CD4-positive, CD25-positive, alpha-beta regulatory T cell (primary cell): ENCODE measurements around the gene ALAS1. TPM values are rescaled to one million over a fixed set of nuclear protein-coding genes. Genes with fewer than 3 reads are reported as not detected.

Experiments used
- ATAC-seq, 2 donors: fragments of 150-1000 bp; cut with Tn5 transposase; one replicate each; pipeline ENCODE4 v1.10.0; 2021; ENCODE audit warnings: low read depth in 2 of 2, moderate number of reproducible peaks in 2 of 2, moderate library complexity in 1 of 2
- DNase-seq, 3 donors: peaks; one replicate each; pipeline versions ENCODE4 v3.0.0 to v3.0.0-alpha.2; 2012 to 2022; ENCODE audit warnings: mixed read lengths in 1 of 3
- H3K27ac ChIP-seq: one replicate; pipeline ENCODE4 v1.7.0; 2013; ENCODE audit warnings: mild to moderate bottlenecking, low read length; ENCODE audit not compliant: insufficient read depth, poor library complexity, severe bottlenecking
- H3K27me3 ChIP-seq: one replicate; pipeline ENCODE4 v1.7.0; 2013; ENCODE audit warnings: low read length; ENCODE audit not compliant: control insufficient read depth, insufficient read depth
- H3K36me3 ChIP-seq: one replicate; pipeline ENCODE4 v1.7.0; 2013; ENCODE audit warnings: mild to moderate bottlenecking, low read length, moderate library complexity; ENCODE audit not compliant: control insufficient read depth, insufficient read depth
- H3K4me1 ChIP-seq: 2 replicates; pipeline ENCODE4 v1.7.0; 2013; ENCODE audit warnings: mild to moderate bottlenecking, low read length; ENCODE audit not compliant: insufficient read depth, control insufficient read depth, poor library complexity, severe bottlenecking
- H3K4me3 ChIP-seq: one replicate; pipeline ENCODE4 v1.7.0; 2013; ENCODE audit warnings: low read depth, mild to moderate bottlenecking, low read length, moderate library complexity
- H3K9me3 ChIP-seq, 2 experiments: 1 replicate in 1 of 2; 2 replicates in 1 of 2; pipeline ENCODE4 v1.7.0; 2013; ENCODE audit warnings: low read length in 2 of 2, mild to moderate bottlenecking in 1 of 2, moderate library complexity in 1 of 2; ENCODE audit not compliant: control insufficient read depth in 2 of 2
- H3K27ac Mint-ChIP-seq, 3 donors: one replicate each; pipeline ENCODE4 v1.8.0; 2020 to 2022; ENCODE audit warnings: mild to moderate bottlenecking in 3 of 3, mixed read lengths in 3 of 3, moderate library complexity in 2 of 3
- H3K27me3 Mint-ChIP-seq: one replicate; pipeline ENCODE4 v1.8.0; 2022; ENCODE audit warnings: mild to moderate bottlenecking, mixed read lengths
- H3K36me3 Mint-ChIP-seq: one replicate; pipeline ENCODE4 v1.8.0; 2020; ENCODE audit warnings: mixed read lengths
- H3K4me1 Mint-ChIP-seq, 4 donors: one replicate each; pipeline ENCODE4 v1.8.0; 2020 to 2022; ENCODE audit warnings: mixed read lengths in 4 of 4, mild to moderate bottlenecking in 1 of 4
- H3K4me3 Mint-ChIP-seq, 4 donors: one replicate each; pipeline ENCODE4 v1.8.0; 2020 to 2022; ENCODE audit warnings: mild to moderate bottlenecking in 4 of 4, mixed read lengths in 4 of 4, moderate library complexity in 3 of 4
- H3K9me3 Mint-ChIP-seq, 7 donors: one replicate each; pipeline ENCODE4 v1.8.0; 2020 to 2022; ENCODE audit warnings: mixed read lengths in 7 of 7, mild to moderate bottlenecking in 3 of 7, moderate library complexity in 2 of 7
- polyA plus RNA-seq, 4 donors: library from polyadenylated mRNA; unstranded; fragments of 300-500 nt; fragmentation: Illumina TruSeq; gene quantifications; one replicate each; pipeline ENCODE4 v1.2.3, GENCODE V29; 2021
- total RNA-seq: library from RNA; stranded (reverse); gene quantifications from one replicate; pipeline ENCODE4 v1.2.3, GENCODE V29; 2022

The ALAS1 gene
- total and polyA plus RNA-seq, 5 donors from 2014 or later, result 17.1 to 41.4 (median 27.7) TPM

- H3K27ac ChIP-seq, result peak within 1 kb of the TSS; percentile 47
- no peaks in the 10 kb centered on the region for H3K27me3 ChIP-seq
- H3K4me1 ChIP-seq, result peaks cover 47% of the 10 kb centered on the region
- Mint-ChIP-seq H3K4me1 (peaks cover under 1 to 65% (median 35%) of the 10 kb centered on the region in 4 donors), H3K9me3 (no peaks in the 10 kb centered on the region), H3K27ac (peak within 1 kb of the TSS; percentile 82 to 93 (median 92)), H3K27me3 (no peaks in the 10 kb centered on the region), H3K4me3 (peak within 1 kb of the TSS; percentile 47 to 61 (median 56)), H3K36me3 (peaks cover 9% of the 10 kb centered on the region)
- ATAC-seq, result peak; percentile 25 to 37
- no peak for DNase-seq
- H3K4me3 ChIP-seq, result no peak within 1 kb of the TSS
- no peaks in the 10 kb centered on the region for H3K9me3 ChIP-seq
- H3K36me3 ChIP-seq, result peaks cover 29% of the 10 kb centered on the region
Observed at GRCh38 chr3:52225452-52226228, 27.7 kb downstream of the ALAS1 start, which contains the start of gene TLR9. TLR9 (minus strand) TSS chr3:52225645; CDS start chr3:52225529, 116 bp downstream.

GRCh38 chr3:52226229-52226817 is 28.4 kb downstream of the ALAS1 start:
- Mint-ChIP-seq H3K4me3 (peak overlapping the region in 3 of 4 donors; percentile 47 to 60 (median 50)), H3K36me3 (peaks cover 13% of the 10 kb centered on the region), H3K27me3 (no peaks in the 10 kb centered on the region), H3K27ac (peak overlapping the region; percentile 82 to 93 (median 92)), H3K4me1 (peaks cover 0 to 63% (median 34%) of the 10 kb centered on the region in 4 donors), H3K9me3 (no peaks in the 10 kb centered on the region)
- Histone ChIP-seq H3K36me3 (peaks cover 36% of the 10 kb centered on the region), H3K27me3 (no peaks in the 10 kb centered on the region), H3K4me3 (no peak overlapping the region), H3K27ac (peak overlapping the region; percentile 47), H3K4me1 (peaks cover 42% of the 10 kb centered on the region), H3K9me3 (no peaks in the 10 kb centered on the region)
- ATAC-seq (no peak), DNase-seq (no peak)

DNA sequence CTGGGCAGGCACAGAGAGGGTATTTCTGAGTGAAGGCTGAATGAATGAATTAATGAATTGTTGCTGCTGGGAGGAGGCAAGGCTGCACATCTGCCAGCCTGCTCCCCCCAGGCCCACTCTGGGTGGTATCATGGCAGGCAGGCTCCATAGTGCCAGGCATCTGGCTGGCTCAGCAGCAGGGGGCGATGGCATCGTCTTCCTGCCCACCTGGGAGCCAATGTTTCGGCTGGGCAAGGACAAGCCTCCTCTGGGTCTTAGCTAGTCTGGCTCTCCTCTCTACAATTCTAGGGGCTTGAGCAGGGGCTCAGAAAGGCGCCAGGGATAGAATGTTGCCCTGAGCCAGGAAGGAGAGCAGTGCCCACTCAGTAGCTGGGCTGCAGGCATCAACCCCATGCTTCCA is 29.2 kb downstream of the ALAS1 start:
- ATAC-seq (no peak), DNase-seq (no peak)
- Mint-ChIP-seq H3K9me3 (no peaks in the 10 kb centered on the region), H3K27ac (peak overlapping the region in 2 of 3 donors; percentile 92 to 93), H3K27me3 (no peaks in the 10 kb centered on the region), H3K4me3 (peak overlapping the region in 1 of 4 donors; percentile 47), H3K36me3 (peaks cover 18% of the 10 kb centered on the region), H3K4me1 (peaks cover 0 to 63% (median 33%) of the 10 kb centered on the region in 4 donors)
- Histone ChIP-seq H3K4me1 (peaks cover 42% of the 10 kb centered on the region), H3K36me3 (peaks cover 41% of the 10 kb centered on the region), H3K9me3 (no peaks in the 10 kb centered on the region), H3K27ac (no peak overlapping the region), H3K4me3 (no peak overlapping the region), H3K27me3 (no peaks in the 10 kb centered on the region)

GRCh38 chr3:52227766-52228165 is 29.8 kb downstream of the ALAS1 start:
- H3K9me3 Mint-ChIP-seq, result no peaks in the 10 kb centered on the region
- peaks cover 18% of the 10 kb centered on the region for H3K36me3 Mint-ChIP-seq
- peak overlapping the region in 1 of 4 donors; percentile 47 for H3K4me3 Mint-ChIP-seq
- no peaks in the 10 kb centered on the region for H3K27me3 ChIP-seq
- no peak for DNase-seq
- H3K4me1 Mint-ChIP-seq, result peaks cover 0 to 63% (median 31%) of the 10 kb centered on the region in 4 donors
- no peak overlapping the region for H3K27ac ChIP-seq
- peak overlapping the region in 2 of 3 donors; percentile 92 to 93 for H3K27ac Mint-ChIP-seq
- peaks cover 46% of the 10 kb centered on the region for H3K36me3 ChIP-seq
- H3K9me3 ChIP-seq, result no peaks in the 10 kb centered on the region
- ATAC-seq, result no peak
- H3K4me1 ChIP-seq, result peaks cover 39% of the 10 kb centered on the region
- H3K4me3 ChIP-seq, result no peak overlapping the region
- no peaks in the 10 kb centered on the region for H3K27me3 Mint-ChIP-seq

DNA sequence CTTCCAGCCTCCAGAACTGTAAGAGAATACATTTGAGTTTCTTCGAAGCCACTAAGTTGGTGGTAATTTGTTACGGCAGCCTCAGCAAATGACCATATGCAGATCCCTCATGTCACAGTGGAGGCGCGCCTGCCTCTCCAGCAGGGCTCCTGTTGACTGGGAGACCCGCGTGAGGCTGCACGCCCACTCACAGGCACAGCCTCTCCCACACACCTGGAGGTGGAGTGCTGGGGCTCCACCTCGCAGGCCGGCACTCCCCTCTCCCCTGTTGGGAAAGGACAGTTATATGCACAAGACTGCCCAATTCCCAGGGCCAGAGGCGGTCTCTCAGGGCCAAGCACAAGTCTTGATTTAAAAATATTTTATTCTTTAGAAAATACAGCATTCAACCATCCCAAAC is 30.3 kb downstream of the ALAS1 start:
- Histone ChIP-seq H3K27ac (no peak overlapping the region), H3K36me3 (peaks cover 51% of the 10 kb centered on the region), H3K4me1 (peaks cover 39% of the 10 kb centered on the region), H3K4me3 (no peak overlapping the region), H3K9me3 (no peaks in the 10 kb centered on the region), H3K27me3 (no peaks in the 10 kb centered on the region)
- no peaks in the 10 kb centered on the region for H3K27me3 Mint-ChIP-seq
- ATAC-seq (no peak), DNase-seq (no peak)
- no peak overlapping the region for H3K4me3 Mint-ChIP-seq
- H3K27ac Mint-ChIP-seq, result peak overlapping the region in 1 of 3 donors; percentile 42
- H3K9me3 Mint-ChIP-seq, result no peaks in the 10 kb centered on the region
- peaks cover 18% of the 10 kb centered on the region for H3K36me3 Mint-ChIP-seq
- H3K4me1 Mint-ChIP-seq, result peaks cover 0 to 63% (median 30%) of the 10 kb centered on the region in 4 donors

GRCh38 chr3:52228751-52229291 is 30.9 kb downstream of the ALAS1 start:
- Histone ChIP-seq H3K36me3 (peaks cover 53% of the 10 kb centered on the region), H3K4me1 (peaks cover 37% of the 10 kb centered on the region), H3K9me3 (no peaks in the 10 kb centered on the region), H3K27ac (no peak overlapping the region), H3K4me3 (no peak overlapping the region), H3K27me3 (no peaks in the 10 kb centered on the region)
- no peak overlapping the region for H3K27ac Mint-ChIP-seq
- H3K27me3 Mint-ChIP-seq, result no peaks in the 10 kb centered on the region
- no peak for DNase-seq
- no peak overlapping the region for H3K4me3 Mint-ChIP-seq
- H3K4me1 Mint-ChIP-seq, result peaks cover 0 to 63% (median 27%) of the 10 kb centered on the region in 4 donors
- H3K36me3 Mint-ChIP-seq, result peaks cover 18% of the 10 kb centered on the region
- ATAC-seq, result no peak
- H3K9me3 Mint-ChIP-seq, result no peaks in the 10 kb centered on the region

GRCh38 chr3:52229656-52230055 is 31.7 kb downstream of the ALAS1 start:
- Mint-ChIP-seq H3K36me3 (peaks cover 18% of the 10 kb centered on the region), H3K27me3 (no peaks in the 10 kb centered on the region), H3K4me1 (peaks cover 0 to 63% (median 31%) of the 10 kb centered on the region in 4 donors), H3K9me3 (no peaks in the 10 kb centered on the region), H3K4me3 (no peak overlapping the region), H3K27ac (no peak overlapping the region)
- no peak for DNase-seq
- Histone ChIP-seq H3K4me3 (no peak overlapping the region), H3K27ac (no peak overlapping the region), H3K27me3 (no peaks in the 10 kb centered on the region), H3K4me1 (peaks cover 44% of the 10 kb centered on the region), H3K36me3 (peaks cover 61% of the 10 kb centered on the region), H3K9me3 (no peaks in the 10 kb centered on the region)
- ATAC-seq, result no peak
